Astrocyte of the spinal cord (primary cell): ENCODE data around the gene PTPRG.

Experiments used
- DNase-seq: peaks from one replicate; pipeline ENCODE4 v3.0.0; 2011; ENCODE audit warnings: low read depth, low spot score
- H3K4me3 ChIP-seq: 2 replicates; pipeline ENCODE4 v1.5.1; 2011; ENCODE audit warnings: low read depth, mild to moderate bottlenecking, low read length, moderate library complexity
- in situ Hi-C: cut with HindIII; loops from 2 replicates; pipeline ENCODE4 v1.10.0; 2017; ENCODE audit warnings: low sequenced_read_pairs
- TF ChIP-seq, protein P1 (sequence below): IDR thresholded peaks from 2 replicates; pipeline ENCODE4 v1.5.1; 2012; ENCODE audit warnings: low read depth, mild to moderate bottlenecking, low read length, inconsistent platforms

The PTPRG gene

DNA sequence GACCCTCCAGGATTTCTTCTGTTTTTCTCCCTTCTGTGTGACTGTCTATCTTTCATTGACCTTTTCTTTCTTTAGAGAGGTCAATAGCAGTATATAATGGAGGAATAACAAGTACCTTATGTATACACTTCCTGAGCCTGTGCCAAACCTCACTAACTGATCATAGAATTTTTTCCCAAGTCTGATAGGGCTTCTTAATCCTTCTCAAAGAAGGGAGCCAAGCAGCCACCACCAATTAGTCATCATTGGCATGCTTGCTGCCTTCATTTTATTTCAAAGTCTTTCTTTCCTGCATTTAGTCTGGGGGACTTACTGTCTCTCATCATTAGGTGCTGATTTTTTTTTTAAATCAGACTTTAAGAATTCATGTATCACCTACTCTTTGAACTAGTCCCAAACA, 485.0 kb downstream of the PTPRG start:
- H3K4me3 ChIP-seq, result no peak overlapping the region
- TF ChIP-seq, protein P1, sequence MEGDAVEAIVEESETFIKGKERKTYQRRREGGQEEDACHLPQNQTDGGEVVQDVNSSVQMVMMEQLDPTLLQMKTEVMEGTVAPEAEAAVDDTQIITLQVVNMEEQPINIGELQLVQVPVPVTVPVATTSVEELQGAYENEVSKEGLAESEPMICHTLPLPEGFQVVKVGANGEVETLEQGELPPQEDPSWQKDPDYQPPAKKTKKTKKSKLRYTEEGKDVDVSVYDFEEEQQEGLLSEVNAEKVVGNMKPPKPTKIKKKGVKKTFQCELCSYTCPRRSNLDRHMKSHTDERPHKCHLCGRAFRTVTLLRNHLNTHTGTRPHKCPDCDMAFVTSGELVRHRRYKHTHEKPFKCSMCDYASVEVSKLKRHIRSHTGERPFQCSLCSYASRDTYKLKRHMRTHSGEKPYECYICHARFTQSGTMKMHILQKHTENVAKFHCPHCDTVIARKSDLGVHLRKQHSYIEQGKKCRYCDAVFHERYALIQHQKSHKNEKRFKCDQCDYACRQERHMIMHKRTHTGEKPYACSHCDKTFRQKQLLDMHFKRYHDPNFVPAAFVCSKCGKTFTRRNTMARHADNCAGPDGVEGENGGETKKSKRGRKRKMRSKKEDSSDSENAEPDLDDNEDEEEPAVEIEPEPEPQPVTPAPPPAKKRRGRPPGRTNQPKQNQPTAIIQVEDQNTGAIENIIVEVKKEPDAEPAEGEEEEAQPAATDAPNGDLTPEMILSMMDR, result no peak
- DNase-seq, result peak; percentile 30
- in situ Hi-C loops, result no loop called here

DNA sequence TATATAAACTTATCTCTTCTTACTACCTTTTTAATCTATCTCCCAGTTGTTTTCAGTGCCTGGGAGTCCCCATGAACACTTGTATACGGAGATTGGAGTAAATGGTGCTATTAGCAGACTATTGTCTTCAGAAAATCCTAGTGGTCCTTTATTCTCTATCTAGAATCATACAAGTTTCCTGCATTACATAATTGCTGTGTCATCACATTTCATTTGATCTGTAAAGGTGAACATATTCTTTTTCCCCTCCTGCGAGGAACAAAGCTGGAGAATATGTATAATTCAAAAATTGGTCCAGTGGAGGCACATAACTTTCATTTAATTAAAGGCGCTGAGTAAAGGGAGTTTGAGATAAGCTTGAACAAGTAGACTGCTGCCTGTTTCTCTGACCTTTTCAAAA, 487.2 kb downstream of the PTPRG start:
- no peak for DNase-seq
- in situ Hi-C loops, result no loop called here
- H3K4me3 ChIP-seq, result no peak overlapping the region
- TF ChIP-seq, protein P1, result no peak

DNA sequence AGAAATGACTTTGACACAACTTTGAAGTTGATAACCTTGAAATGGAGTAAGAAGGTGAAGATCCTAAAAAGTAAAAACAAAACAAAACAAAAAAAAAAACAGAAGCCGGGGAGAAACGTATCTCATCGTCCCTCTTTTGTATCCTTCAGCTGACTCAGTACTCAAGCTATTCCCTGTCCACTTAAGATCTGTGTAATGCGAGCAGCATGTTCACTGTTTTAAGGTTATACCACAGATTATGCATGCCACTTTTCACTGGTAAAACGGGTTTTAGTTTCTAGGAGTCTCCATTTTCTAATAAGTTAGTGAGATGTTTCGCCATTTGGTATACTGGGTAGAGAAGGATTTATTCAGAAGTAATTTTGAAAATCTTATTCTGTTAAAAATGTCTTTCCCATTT, 487.7 kb downstream of the PTPRG start:
- no peak overlapping the region for H3K4me3 ChIP-seq
- TF ChIP-seq, protein P1, result no peak
- in situ Hi-C loops, result no loop called here
- peak; percentile 49 for DNase-seq

DNA sequence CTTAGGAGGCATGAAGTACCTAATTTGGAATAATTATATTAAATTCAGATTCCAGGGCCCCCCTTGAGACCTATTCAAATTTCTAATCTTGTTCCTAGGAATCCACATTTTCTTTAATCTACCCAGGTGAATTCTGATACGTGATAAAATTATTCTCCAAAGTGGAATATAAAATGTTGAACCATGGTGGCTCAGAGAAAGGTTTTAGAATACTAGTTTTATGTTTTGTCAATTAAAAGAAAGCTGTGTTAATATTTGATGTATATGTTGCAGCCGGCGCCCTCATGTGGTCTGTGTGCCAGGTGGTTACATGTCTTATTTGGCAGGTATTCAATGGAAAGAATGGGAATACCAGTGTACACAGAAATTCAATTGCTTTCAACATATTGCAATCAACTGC, 490.1 kb downstream of the PTPRG start:
- TF ChIP-seq, protein P1, result peak; percentile 28
- no peak overlapping the region for H3K4me3 ChIP-seq
- in situ Hi-C loops, result no loop called here
- DNase-seq, result peak; percentile 27

DNA sequence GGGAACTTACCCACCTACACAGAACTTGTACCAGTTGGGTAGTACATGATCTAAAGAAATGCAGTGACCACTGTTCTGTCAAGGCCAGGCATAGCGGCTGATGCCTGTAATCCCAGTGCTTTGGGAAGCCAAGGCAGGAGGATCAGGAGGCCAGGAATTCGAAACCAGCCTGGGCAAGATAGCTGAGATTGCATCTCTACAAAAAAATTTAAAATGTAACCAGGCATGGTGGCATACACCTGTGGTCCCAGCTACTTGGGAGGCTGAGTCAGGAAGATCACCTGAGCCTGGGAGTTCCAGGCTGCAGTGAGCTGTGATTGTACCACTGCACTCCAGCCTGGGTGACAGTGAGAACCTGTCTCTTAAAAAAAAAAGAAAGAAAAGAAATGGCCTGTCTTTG, 491.0 kb downstream of the PTPRG start:
- TF ChIP-seq, protein P1, result no peak
- H3K4me3 ChIP-seq, result no peak overlapping the region
- no peak for DNase-seq
- in situ Hi-C loops, result no loop called here

DNA sequence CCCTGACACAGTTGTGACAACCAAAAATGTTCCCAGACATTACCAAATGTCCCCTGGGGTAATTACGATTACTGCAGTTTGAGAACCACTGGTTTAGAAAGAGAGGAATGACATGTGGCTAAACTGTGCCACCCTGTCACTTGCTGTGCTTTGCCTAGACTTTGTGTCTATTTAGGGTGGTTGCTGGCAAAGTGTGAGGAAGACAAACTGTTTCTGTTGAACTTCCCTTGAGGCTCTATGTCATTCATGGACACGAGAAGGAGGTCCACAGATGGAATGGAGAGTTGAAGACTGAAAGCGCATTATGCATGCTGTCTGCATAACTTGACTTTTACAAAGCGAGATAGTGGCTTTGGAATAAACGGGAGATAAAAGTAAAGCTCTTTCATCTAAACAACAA, 495.3 kb downstream of the PTPRG start:
- no peak for DNase-seq
- TF ChIP-seq, protein P1, result no peak
- in situ Hi-C loops, result no loop called here
- H3K4me3 ChIP-seq, result no peak overlapping the region

DNA sequence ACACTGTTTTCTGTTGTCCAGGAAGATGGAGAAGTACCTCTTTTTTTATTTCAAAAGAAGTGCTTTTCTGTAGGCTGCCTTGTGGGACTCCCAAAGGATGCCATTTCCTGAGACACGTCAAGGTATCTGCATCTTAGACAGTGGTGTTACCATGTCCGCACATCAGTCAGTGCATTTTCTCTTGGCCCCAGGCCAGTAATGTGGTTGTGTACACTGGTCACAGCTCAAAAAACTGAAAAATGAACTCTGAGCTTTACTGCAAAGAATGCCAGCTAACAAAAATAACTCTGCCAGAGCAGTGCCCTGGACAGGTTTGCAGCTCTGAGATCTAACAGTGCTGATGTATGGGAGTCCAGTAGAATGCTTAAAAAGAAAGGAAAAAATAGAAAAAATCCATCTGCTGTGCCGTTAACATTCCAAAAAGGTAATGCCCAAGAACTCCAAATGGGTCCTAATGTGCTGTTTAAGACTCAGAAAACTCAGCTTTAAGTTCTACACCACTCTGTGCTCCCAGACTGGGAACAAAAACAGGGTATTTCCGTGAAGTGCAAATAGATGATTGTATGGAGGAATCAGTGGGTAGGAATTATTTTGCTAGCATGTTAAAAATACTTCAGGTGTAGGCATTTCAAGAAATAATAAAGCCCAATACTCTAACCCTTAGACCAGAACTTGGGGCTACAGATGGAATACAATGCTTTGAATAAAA, 496.1 kb downstream of the PTPRG start:
- TF ChIP-seq, protein P1, result no peak
- no peak overlapping the region for H3K4me3 ChIP-seq
- peak; percentile 17 for DNase-seq
- in situ Hi-C loops, result no loop called here
